Tibial nerve (tissue), 4 donors: Measurements from ENCODE around the gene HSPB6.

Experiments used
- CTCF ChIP-seq, 5 experiments: fragments of 200-600 bp in 3 of 5; fragments of 450-650 bp in 2 of 5; sonication (generic) in 3 of 5; IDR thresholded peaks; one replicate each; pipeline ENCODE4 v1.5.1; 2016 to 2019; ENCODE audit warnings: antibody characterized with exemption in 5 of 5, mild to moderate bottlenecking in 3 of 5, moderate library complexity in 2 of 5
- EP300 ChIP-seq, 2 donors: sonication (generic); formaldehyde crosslinking; IDR thresholded peaks; one replicate each; pipeline ENCODE4 v1.6.1; 2017; ENCODE audit warnings: antibody characterized with exemption in 2 of 2, mild to moderate bottlenecking in 1 of 2

- TF ChIP-seq EP300 (IDR thresholded peaks at IDR 0.05): no peak
- TF ChIP-seq CTCF (IDR thresholded peaks at IDR 0.05): no peak
These were observed 21.9 kb downstream of the HSPB6 start for GRCh38 chr19:35734889-35735288.
